ENCODE data around the gene FAM3A. TPM values are rescaled to one million over a fixed set of nuclear protein-coding genes. Genes with fewer than 3 reads are reported as not detected.

Gene FAM3A
- polyA plus RNA-seq, 1 of the 3 experiments (the other 2 are of a cell fraction): 42.1 TPM

DNA sequence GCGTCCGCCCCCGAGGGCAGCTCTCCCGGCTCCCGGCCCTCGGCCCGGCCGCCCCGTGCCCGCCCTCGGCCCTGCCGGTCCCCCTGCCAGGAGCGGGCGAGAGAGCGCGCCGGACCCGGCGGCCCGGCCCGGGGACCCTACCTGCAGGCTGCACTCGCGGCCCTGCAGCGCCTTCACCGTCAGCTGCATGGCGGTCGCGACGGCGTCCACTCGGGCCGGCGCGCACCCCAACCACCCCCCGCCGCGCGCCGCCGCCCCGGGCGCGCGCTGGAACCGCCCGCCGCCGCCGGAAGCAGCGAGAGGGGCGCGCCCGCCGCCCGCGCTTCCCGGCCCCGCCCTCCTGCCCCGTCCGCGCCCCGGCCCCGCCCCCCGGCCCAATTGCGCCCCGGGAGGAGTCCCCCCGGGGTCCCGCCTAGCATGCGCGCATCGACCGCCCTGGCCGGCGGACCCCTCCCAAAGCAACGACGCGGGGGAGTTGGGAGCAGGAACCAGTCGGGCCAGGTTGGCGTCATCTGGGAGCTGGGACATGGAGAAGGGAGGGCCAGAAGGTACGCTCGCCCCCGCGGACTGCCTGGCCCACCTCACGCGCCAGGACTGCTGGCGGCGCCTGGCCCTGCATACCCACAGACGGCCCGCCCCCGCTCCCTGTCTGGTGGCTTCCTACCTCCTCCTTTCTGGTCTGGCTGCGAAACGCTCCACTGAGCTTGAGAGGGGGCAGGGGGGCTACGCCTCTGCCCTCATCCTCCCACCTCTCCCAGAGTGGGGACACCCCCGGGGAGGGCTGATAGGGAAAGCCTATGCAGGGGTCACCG is 29.4 kb downstream of the FAM3A start, which contains the start of gene UBL4A:
Gene UBL4A (minus strand): TSS at position 220 of the 812 bp plus-strand sequence. CDS start 31 bp downstream, at position 189.
- whole genome bisulfite sequencing (ENCODE audit: low lambda C conversion rate): 0% methylated on average over 1 of the region's 95 CpGs
- POLR2A ChIA-PET: interaction anchor here (1.5 to 2.4 kb wide), 4 partner anchors 8 to 89 kb away, joined by 4 to 8 read pairs (median 6); partner anchors contain the start of genes LAGE3 and RPL10
- peak within 1 kb of the TSS; percentile 20 to 77; a peak in 3 of 4 replicates for H3K27ac ChIP-seq (ENCODE audit: low read depth in 2 of 2, low read length in 1 of 2)
- peaks cover 0 to 14% of the 10 kb centered on the region in 2 experiments for H3K36me3 ChIP-seq (replicated peaks in 1 of 2; ENCODE audit: control insufficient read depth in 1 of 2, insufficient read depth in 2 of 2, low read length in 1 of 2)
- H3K9ac ChIP-seq: peak within 1 kb of the TSS; percentile 49; the same call in 1 of the 2 replicates
- 0 out of 2 replicates have a peak, but pooled peaks cover 10% of the 10 kb centered on the region for H3K27me3 ChIP-seq (ENCODE audit: insufficient read depth)
- H2AFZ ChIP-seq (ENCODE audit: low read depth): peak within 1 kb of the TSS; percentile 63; the same call in 1 of the 2 replicates
- peaks cover 19% of the 10 kb centered on the region; the same call in 1 of the 2 replicates for H3K79me2 ChIP-seq (ENCODE audit: insufficient read depth)
- no peaks in the 10 kb centered on the region for H3F3A ChIP-seq (replicated peaks; ENCODE audit: insufficient read depth)
- H3K4me2 ChIP-seq: peak within 1 kb of the TSS; percentile 80
- peaks cover 0 to 17% of the 10 kb centered on the region in 2 experiments; a peak in 1 of 4 replicates for H3K4me1 ChIP-seq (ENCODE audit: control insufficient read depth in 1 of 2, insufficient read depth in 2 of 2, low read depth in 1 of 2, low read length in 1 of 2)
- TF ChIP-seq FOSL2 (IDR thresholded peaks at IDR 0.05; ENCODE audit: borderline replicate concordance, low read depth): no peak
- no peak for TF ChIP-seq RCOR1 (IDR thresholded peaks at IDR 0.05; ENCODE audit: low read length)
- TF ChIP-seq TCF12 (IDR thresholded peaks at IDR 0.05): no peak
- no peak for TF ChIP-seq TAF1 (IDR thresholded peaks at IDR 0.05; ENCODE audit: borderline replicate concordance, low read depth, low read length)
- TF ChIP-seq, protein P1, sequence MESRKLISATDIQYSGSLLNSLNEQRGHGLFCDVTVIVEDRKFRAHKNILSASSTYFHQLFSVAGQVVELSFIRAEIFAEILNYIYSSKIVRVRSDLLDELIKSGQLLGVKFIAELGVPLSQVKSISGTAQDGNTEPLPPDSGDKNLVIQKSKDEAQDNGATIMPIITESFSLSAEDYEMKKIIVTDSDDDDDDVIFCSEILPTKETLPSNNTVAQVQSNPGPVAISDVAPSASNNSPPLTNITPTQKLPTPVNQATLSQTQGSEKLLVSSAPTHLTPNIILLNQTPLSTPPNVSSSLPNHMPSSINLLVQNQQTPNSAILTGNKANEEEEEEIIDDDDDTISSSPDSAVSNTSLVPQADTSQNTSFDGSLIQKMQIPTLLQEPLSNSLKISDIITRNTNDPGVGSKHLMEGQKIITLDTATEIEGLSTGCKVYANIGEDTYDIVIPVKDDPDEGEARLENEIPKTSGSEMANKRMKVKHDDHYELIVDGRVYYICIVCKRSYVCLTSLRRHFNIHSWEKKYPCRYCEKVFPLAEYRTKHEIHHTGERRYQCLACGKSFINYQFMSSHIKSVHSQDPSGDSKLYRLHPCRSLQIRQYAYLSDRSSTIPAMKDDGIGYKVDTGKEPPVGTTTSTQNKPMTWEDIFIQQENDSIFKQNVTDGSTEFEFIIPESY (IDR thresholded peaks at IDR 0.05; ENCODE audit: borderline replicate concordance, low read depth): no peak
- TF ChIP-seq, protein P2, sequence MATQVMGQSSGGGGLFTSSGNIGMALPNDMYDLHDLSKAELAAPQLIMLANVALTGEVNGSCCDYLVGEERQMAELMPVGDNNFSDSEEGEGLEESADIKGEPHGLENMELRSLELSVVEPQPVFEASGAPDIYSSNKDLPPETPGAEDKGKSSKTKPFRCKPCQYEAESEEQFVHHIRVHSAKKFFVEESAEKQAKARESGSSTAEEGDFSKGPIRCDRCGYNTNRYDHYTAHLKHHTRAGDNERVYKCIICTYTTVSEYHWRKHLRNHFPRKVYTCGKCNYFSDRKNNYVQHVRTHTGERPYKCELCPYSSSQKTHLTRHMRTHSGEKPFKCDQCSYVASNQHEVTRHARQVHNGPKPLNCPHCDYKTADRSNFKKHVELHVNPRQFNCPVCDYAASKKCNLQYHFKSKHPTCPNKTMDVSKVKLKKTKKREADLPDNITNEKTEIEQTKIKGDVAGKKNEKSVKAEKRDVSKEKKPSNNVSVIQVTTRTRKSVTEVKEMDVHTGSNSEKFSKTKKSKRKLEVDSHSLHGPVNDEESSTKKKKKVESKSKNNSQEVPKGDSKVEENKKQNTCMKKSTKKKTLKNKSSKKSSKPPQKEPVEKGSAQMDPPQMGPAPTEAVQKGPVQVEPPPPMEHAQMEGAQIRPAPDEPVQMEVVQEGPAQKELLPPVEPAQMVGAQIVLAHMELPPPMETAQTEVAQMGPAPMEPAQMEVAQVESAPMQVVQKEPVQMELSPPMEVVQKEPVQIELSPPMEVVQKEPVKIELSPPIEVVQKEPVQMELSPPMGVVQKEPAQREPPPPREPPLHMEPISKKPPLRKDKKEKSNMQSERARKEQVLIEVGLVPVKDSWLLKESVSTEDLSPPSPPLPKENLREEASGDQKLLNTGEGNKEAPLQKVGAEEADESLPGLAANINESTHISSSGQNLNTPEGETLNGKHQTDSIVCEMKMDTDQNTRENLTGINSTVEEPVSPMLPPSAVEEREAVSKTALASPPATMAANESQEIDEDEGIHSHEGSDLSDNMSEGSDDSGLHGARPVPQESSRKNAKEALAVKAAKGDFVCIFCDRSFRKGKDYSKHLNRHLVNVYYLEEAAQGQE (IDR thresholded peaks at IDR 0.05; ENCODE audit: low read depth, low read length): no peak
- H3K9me2 ChIP-seq: no peaks in the 10 kb centered on the region
- H4K20me1 ChIP-seq (ENCODE audit: insufficient read depth): no peaks in the 10 kb centered on the region
- CTCF ChIA-PET: interaction anchor here (1.1 to 1.4 kb wide), 3 partner anchors 27 to 87 kb away, joined by 3 to 4 read pairs (median 4); no protein-coding TSS in a partner anchor
- no peaks in the 10 kb centered on the region for H3K9me3 ChIP-seq
- DNase-seq: peak; percentile 86
- peak within 1 kb of the TSS; percentile 56 to 63 for H3K4me3 ChIP-seq (ENCODE audit: low read depth in 2 of 2, low read length in 1 of 2)

DNA sequence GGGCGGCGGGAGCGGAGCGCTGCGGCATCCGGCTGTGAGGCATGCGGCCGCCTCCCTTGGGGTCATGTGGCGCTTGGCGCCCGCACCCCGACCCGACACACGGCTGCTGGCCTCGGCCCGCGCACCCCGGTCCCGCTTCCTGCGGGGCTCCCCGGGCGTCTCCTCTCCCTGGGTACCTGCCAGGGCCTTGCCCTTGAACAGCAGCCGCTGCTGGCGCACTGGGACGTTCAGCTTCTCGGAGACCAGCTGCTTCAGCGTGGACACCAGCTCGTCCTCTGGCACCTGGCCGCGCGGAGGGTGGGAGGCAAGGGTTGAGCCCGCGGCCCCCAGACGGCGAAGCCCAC is 30.0 kb downstream of the FAM3A start:
- peak overlapping the region; percentile 80 for H3K4me2 ChIP-seq
- peaks cover 19% of the 10 kb centered on the region; the same call in 1 of the 2 replicates for H3K79me2 ChIP-seq (ENCODE audit: insufficient read depth)
- peak; percentile 56 for DNase-seq
- H3K9me2 ChIP-seq: no peaks in the 10 kb centered on the region
- no peaks in the 10 kb centered on the region for H4K20me1 ChIP-seq (ENCODE audit: insufficient read depth)
- ChIA-PET CTCF (interaction anchor here (1.1 to 1.2 kb wide), 2 partner anchors 49 to 87 kb away, joined by 3 to 4 read pairs; no protein-coding TSS in a partner anchor), POLR2A (interaction anchor here (1.5 to 2.4 kb wide), 3 partner anchors 27 to 88 kb away, joined by 5 to 8 read pairs (median 7); partner anchors contain the start of gene RPL10)
- 0% methylated on average over 3 of the region's 35 CpGs for WGBS (ENCODE audit: low lambda C conversion rate)
- no peak overlapping the region for H2AFZ ChIP-seq (ENCODE audit: low read depth)
- TF ChIP-seq, protein P1 (IDR thresholded peaks at IDR 0.05; ENCODE audit: borderline replicate concordance, low read depth): no peak
- TF ChIP-seq, protein P3, sequence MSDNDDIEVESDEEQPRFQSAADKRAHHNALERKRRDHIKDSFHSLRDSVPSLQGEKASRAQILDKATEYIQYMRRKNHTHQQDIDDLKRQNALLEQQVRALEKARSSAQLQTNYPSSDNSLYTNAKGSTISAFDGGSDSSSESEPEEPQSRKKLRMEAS (IDR thresholded peaks at IDR 0.05; ENCODE audit: low read depth): 0 out of 2 replicates have a peak, but pooled peaks have one; percentile 28
- H3F3A ChIP-seq (replicated peaks; ENCODE audit: insufficient read depth): no peaks in the 10 kb centered on the region
- peak overlapping the region; percentile 20 to 77; a peak in 2 of 4 replicates for H3K27ac ChIP-seq (ENCODE audit: low read depth in 2 of 2, low read length in 1 of 2)
- peaks cover 0 to 14% of the 10 kb centered on the region in 2 experiments for H3K36me3 ChIP-seq (replicated peaks in 1 of 2; ENCODE audit: control insufficient read depth in 1 of 2, insufficient read depth in 2 of 2, low read length in 1 of 2)
- H3K9me3 ChIP-seq: no peaks in the 10 kb centered on the region
- H3K27me3 ChIP-seq (ENCODE audit: insufficient read depth): 0 out of 2 replicates have a peak, but pooled peaks cover 10% of the 10 kb centered on the region
- peaks cover 0 to 17% of the 10 kb centered on the region in 2 experiments; a peak in 1 of 4 replicates for H3K4me1 ChIP-seq (ENCODE audit: control insufficient read depth in 1 of 2, insufficient read depth in 2 of 2, low read depth in 1 of 2, low read length in 1 of 2)
- H3K9ac ChIP-seq: peak overlapping the region; percentile 49; the same call in 1 of the 2 replicates
- H3K4me3 ChIP-seq (ENCODE audit: low read depth in 2 of 2, low read length in 1 of 2): peak overlapping the region; percentile 56 to 63

Data from SK-N-SH (cell line).